Measurements from ENCODE around the gene COA1.

DNA sequence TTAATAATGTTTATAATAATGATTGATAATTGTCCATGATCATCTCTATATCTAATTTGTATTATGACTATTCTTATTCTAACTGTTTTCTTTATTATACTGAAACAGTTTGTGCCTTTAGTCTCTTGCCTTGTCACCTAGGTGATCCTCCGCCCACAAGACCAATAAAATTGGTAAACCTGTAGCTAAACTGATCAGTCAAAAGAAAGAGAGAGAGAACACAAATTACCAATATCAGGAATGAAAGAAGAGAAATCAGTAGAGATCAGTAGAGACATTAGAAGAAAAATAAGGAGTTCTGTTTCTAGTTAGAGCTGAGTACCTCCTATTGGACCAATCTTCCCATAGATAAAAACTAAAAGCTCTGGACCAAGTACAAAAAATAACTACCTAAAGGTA, 6.1 kb upstream of the COA1 start:
- TF ChIP-seq, protein P1, sequence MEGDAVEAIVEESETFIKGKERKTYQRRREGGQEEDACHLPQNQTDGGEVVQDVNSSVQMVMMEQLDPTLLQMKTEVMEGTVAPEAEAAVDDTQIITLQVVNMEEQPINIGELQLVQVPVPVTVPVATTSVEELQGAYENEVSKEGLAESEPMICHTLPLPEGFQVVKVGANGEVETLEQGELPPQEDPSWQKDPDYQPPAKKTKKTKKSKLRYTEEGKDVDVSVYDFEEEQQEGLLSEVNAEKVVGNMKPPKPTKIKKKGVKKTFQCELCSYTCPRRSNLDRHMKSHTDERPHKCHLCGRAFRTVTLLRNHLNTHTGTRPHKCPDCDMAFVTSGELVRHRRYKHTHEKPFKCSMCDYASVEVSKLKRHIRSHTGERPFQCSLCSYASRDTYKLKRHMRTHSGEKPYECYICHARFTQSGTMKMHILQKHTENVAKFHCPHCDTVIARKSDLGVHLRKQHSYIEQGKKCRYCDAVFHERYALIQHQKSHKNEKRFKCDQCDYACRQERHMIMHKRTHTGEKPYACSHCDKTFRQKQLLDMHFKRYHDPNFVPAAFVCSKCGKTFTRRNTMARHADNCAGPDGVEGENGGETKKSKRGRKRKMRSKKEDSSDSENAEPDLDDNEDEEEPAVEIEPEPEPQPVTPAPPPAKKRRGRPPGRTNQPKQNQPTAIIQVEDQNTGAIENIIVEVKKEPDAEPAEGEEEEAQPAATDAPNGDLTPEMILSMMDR (conservative IDR thresholded peaks at IDR 0.05 in 1 of 2, IDR thresholded peaks at IDR 0.05 in 1 of 2; ENCODE audit: extremely low read depth in 1 of 2, insufficient read depth in 1 of 2, low read depth in 1 of 2, low read length in 2 of 2), result no peak
- no peak for TF ChIP-seq EZH2 (IDR thresholded peaks at IDR 0.05; ENCODE audit: borderline replicate concordance, low read length)

Measured in mammary epithelial cell (primary cell).